K562 (cell line): ENCODE measurements around the gene STRA6. TPM values are rescaled to one million over a fixed set of nuclear protein-coding genes. Genes with fewer than 3 reads are reported as not detected.

Experiments
- ATAC-seq: fragments of 200-7000 bp; cut with Tn5 transposase; 3 replicates; pipeline ENCODE4 v1.9.1; 2020; ENCODE audit warnings: moderate library complexity
- BruUV-seq: library from RNA; stranded (reverse); fragments of 400-500 nt; replicated peaks from 2 replicates; lab custom pipeline; 2021; lab: Mats Ljungman, UMichigan
- CTCF ChIA-PET: fragments of 300-600 bp; formaldehyde crosslinking; extraction: SDS; loops from one replicate; lab custom pipeline; 2021; ENCODE audit warnings: low intra/inter-chr PET ratio; lab: Yijun Ruan, JAX
- POLR2A ChIA-PET: fragments of 300-600, 350-650 bp; sonication (Branson Sonifier 250); formaldehyde crosslinking; extraction: SDS; loops from one replicate; lab custom pipeline; 2021; ENCODE audit warnings: antibody characterized with exemption, inconsistent platforms; lab: Yijun Ruan, JAX
- DNase-seq, 4 experiments: peaks; one replicate each; pipeline versions ENCODE4 v3.0.0 to v3.0.0-alpha.2; 2011 to 2018; ENCODE audit warnings: low spot score in 3 of 4, mixed read lengths in 3 of 4; ENCODE audit errors: extremely low read depth in 1 of 4
- FAIRE-seq: peaks from 2 replicates; lab custom pipeline; 2011; peaks lifted over from hg19 to GRCh38; lab: Jason Lieb, UNC
- H2AFZ ChIP-seq: 2 replicates; pipeline ENCODE4 v1.6.0; 2011; ENCODE audit warnings: low read depth, low read length, control low read depth, inconsistent platforms
- H3K27ac ChIP-seq: fragments of 200-600 bp; 3 replicates; pipeline ENCODE4 v1.8.0; 2011; ENCODE audit warnings: low read depth, mild to moderate bottlenecking, control low read depth, inconsistent platforms, low read length, moderate library complexity, mixed read lengths; ENCODE audit errors: extremely low read depth
- H3K27me3 ChIP-seq, 2 experiments: fragments of 300-600 bp in 1 of 2; 2 replicates in 1 of 2; 3 replicates in 1 of 2; pipeline versions ENCODE4 v1.6.0 to v1.8.0; 2011; ENCODE audit warnings: inconsistent platforms in 2 of 2, low read length in 2 of 2, mild to moderate bottlenecking in 1 of 2, mixed read lengths in 1 of 2, moderate library complexity in 1 of 2; ENCODE audit not compliant: control insufficient read depth in 2 of 2, insufficient read depth in 2 of 2
- H3K36me3 ChIP-seq: fragments of 300-600 bp; 3 replicates; pipeline ENCODE4 v1.8.0; 2011; ENCODE audit warnings: mild to moderate bottlenecking, low read length, inconsistent platforms; ENCODE audit not compliant: control insufficient read depth, insufficient read depth
- H3K4me1 ChIP-seq, 2 experiments: fragments of 200-600 bp in 1 of 2; replicated peaks in 1 of 2; 2 replicates in 1 of 2; 3 replicates in 1 of 2; pipeline versions ENCODE4 v1.5.1 to v1.8.0; 2011; ENCODE audit warnings: inconsistent platforms in 2 of 2, low read length in 2 of 2, mild to moderate bottlenecking in 1 of 2, mixed read lengths in 1 of 2, moderate library complexity in 1 of 2; ENCODE audit not compliant: control insufficient read depth in 2 of 2, insufficient read depth in 2 of 2
- H3K4me2 ChIP-seq: 2 replicates; pipeline ENCODE4 v1.6.1; 2011; ENCODE audit warnings: low read length, control low read depth, inconsistent platforms, mixed read lengths; ENCODE audit not compliant: insufficient read depth
- H3K4me3 ChIP-seq: fragments of 200-600 bp; sonication (generic), shearing (Covaris generic); 2 replicates; pipeline ENCODE4 v1.5.1; 2016; ENCODE audit warnings: control low read depth, inconsistent platforms
- H3K79me2 ChIP-seq: fragments of 200-600 bp; 3 replicates; pipeline ENCODE4 v1.8.0; 2011; ENCODE audit warnings: low read length, inconsistent platforms; ENCODE audit not compliant: control insufficient read depth, insufficient read depth
- H3K9ac ChIP-seq, 2 experiments: 2 replicates each; pipeline versions ENCODE4 v1.6.0 to v1.6.1; 2011; ENCODE audit warnings: low read depth in 2 of 2, low read length in 2 of 2, control low read depth in 1 of 2, inconsistent platforms in 1 of 2, mild to moderate bottlenecking in 1 of 2, mixed read lengths in 1 of 2; ENCODE audit not compliant: insufficient read depth in 1 of 2
- H3K9me1 ChIP-seq: one replicate; pipeline ENCODE4 v1.6.0; 2011; ENCODE audit warnings: inconsistent platforms, mild to moderate bottlenecking, low read length, moderate library complexity; ENCODE audit not compliant: control insufficient read depth, insufficient read depth
- H3K9me3 ChIP-seq: replicated peaks from 2 replicates; pipeline ENCODE4 v1.5.1; 2011; ENCODE audit warnings: low read depth, low read length, inconsistent platforms; ENCODE audit not compliant: control insufficient read depth, insufficient read depth
- H4K20me1 ChIP-seq: replicated peaks from 2 replicates; pipeline ENCODE4 v1.6.1; 2011; ENCODE audit warnings: low read length, inconsistent platforms, mixed read lengths; ENCODE audit not compliant: control insufficient read depth, insufficient read depth
- CHCHD3 ChIP-seq: fragments of 250-450 bp; sonication (Bioruptor Pico); IDR thresholded peaks from 2 replicates; pipeline ENCODE4 v2.1.2; 2022; ENCODE audit warnings: mild to moderate bottlenecking
- COPS2 ChIP-seq: fragments of 450-650 bp; conservative IDR thresholded peaks from 2 replicates; pipeline ENCODE4 v1.6.1; 2016; ENCODE audit warnings: mild to moderate bottlenecking, moderate library complexity
- CTCF ChIP-seq, 3 experiments: IDR thresholded peaks in 2 of 3; conservative IDR thresholded peaks in 1 of 3; 2 replicates each; pipeline ENCODE4 v1.5.1; 2011 to 2012; ENCODE audit warnings: low read length in 3 of 3, mild to moderate bottlenecking in 3 of 3, control low read depth in 2 of 3, improper control_type of control experiment in 1 of 3, inconsistent platforms in 1 of 3, low read depth in 1 of 3, mixed read lengths in 1 of 3, moderate library complexity in 1 of 3; ENCODE audit not compliant: insufficient read depth in 2 of 3
- MCM7 ChIP-seq, 2 experiments: fragments of 450-650 bp; IDR thresholded peaks; 2 replicates each; pipeline ENCODE4 v1.6.1; 2016 to 2018
- RNF219 ChIP-seq: fragments of 250-450 bp; sonication (Bioruptor Pico); IDR thresholded peaks from 2 replicates; pipeline ENCODE4 v1.5.0; 2022; ENCODE audit warnings: mild to moderate bottlenecking
- SETDB1 ChIP-seq: IDR thresholded peaks from one replicate; pipeline ENCODE4 v1.6.1; 2012; ENCODE audit warnings: low read length, control low read depth, inconsistent platforms
- THRA ChIP-seq: fragments of 450-650 bp; IDR thresholded peaks from 2 replicates; pipeline ENCODE4 v1.6.1; 2017; ENCODE audit warnings: mild to moderate bottlenecking, moderate library complexity
- ZNF217 ChIP-seq: sonication (generic); formaldehyde crosslinking; IDR thresholded peaks from 2 replicates; pipeline ENCODE4 v1.8.0; 2022; ENCODE audit warnings: mild to moderate bottlenecking, missing genetic modification reagents
- ZNF561 ChIP-seq: fragments of 450-650 bp; formaldehyde crosslinking; conservative IDR thresholded peaks from 2 replicates; pipeline ENCODE4 v1.4.0; 2020; ENCODE audit warnings: mild to moderate bottlenecking, moderate library complexity
- ZNF785 ChIP-seq: fragments of 250-450 bp; sonication (Bioruptor Pico); IDR thresholded peaks from 2 replicates; pipeline ENCODE4 v1.4.0; 2020; ENCODE audit warnings: mild to moderate bottlenecking
- WGBS: fragments of 100-300 bp; shearing (Covaris generic); methylation state at CpG from one replicate; pipeline ENCODE4 v1.1.6; 2016; ENCODE audit warnings: low coverage, mixed read lengths; ENCODE audit not compliant: insufficient coverage; ENCODE audit errors: missing lambda C conversion rate; 5-methylcytosine and 5-hydroxymethylcytosine counted together
- in situ Hi-C: fragments of 300-500 bp; cut with MboI; formaldehyde crosslinking; loops from 4 replicates; pipeline ENCODE4 v1.15.0; 2018; ENCODE audit warnings: inconsistent platforms, mixed read lengths
- intact Hi-C: fragments of 100-400 bp; cut with micrococcal nuclease; formaldehyde crosslinking; loops from 2 replicates; pipeline ENCODE4 v1.14.2; 2022
- polyA plus RNA-seq, 8 experiments: library from polyadenylated mRNA; depleted of rRNA in 4 of 8; stranded (reverse) in 5 of 8; unstranded in 3 of 8; fragments of >200 nt; fragmentation: Nextera tagmentation in 2 of 8; fragmentation: Illumina TruSeq in 1 of 8; extraction: Ambion mirVana in 2 of 8; extraction: Trizol in 1 of 8; gene quantifications; 2 replicates each; pipeline versions ENCODE4 v1.2.1 to v1.2.3, GENCODE V29; 2011 to 2014; ENCODE audit warnings: inconsistent platforms in 1 of 8, missing spikeins in 1 of 8
- total RNA-seq, 7 experiments: library from RNA; depleted of rRNA in 6 of 7; stranded (reverse); fragments of >200 nt in 6 of 7; fragmentation: Illumina TruSeq in 2 of 7; extraction: Trizol in 2 of 7; gene quantifications; 2 replicates each; pipeline versions ENCODE4 v1.2.1 to v1.2.3, GENCODE V29; 2011 to 2021; ENCODE audit warnings: low replicate concordance in 1 of 7

STRA6 gene
- total and polyA plus RNA-seq, 9 of the 15 experiments (the other 6 are each of a cell fraction or from before 2014, with no cell fraction given): 0.04 to 2.0 (median 0.43) TPM; not detected in 2

- in situ Hi-C loops: no loop called here
- Histone ChIP-seq H3K79me2 (no peaks in the 10 kb centered on the region), H2AFZ (no peak overlapping the region), H3K9me3 (no peaks in the 10 kb centered on the region), H3K9me1 (no peaks in the 10 kb centered on the region), H3K36me3 (no peaks in the 10 kb centered on the region), H3K9ac (no peak overlapping the region), H4K20me1 (no peaks in the 10 kb centered on the region), H3K4me1 (peaks cover 0 to 4% of the 10 kb centered on the region in 2 experiments; a peak in 2 of 5 replicates), H3K27ac (no peak overlapping the region), H3K4me3 (no peak overlapping the region), H3K27me3 (peaks cover 13 to 55% of the 10 kb centered on the region in 2 experiments; a peak in 4 of 5 replicates), H3K4me2 (no peak overlapping the region)
- intact Hi-C loops: no loop called here
- no peak for TF ChIP-seq RNF219
- no peak for TF ChIP-seq CHCHD3 (CRISPR knock-in tag)
- no peak for TF ChIP-seq COPS2
- no peak for TF ChIP-seq THRA
- TF ChIP-seq SETDB1: no peak
- no peak for TF ChIP-seq ZNF785 (CRISPR knock-in tag)
- TF ChIP-seq MCM7 (IDR thresholded peaks at IDR 0.05): no peak
- no peak for TF ChIP-seq CTCF (IDR thresholded peaks at IDR 0.05 in 2 of 3, conservative IDR thresholded peaks at IDR 0.05 in 1 of 3; ENCODE audit: insufficient read depth in 2 of 3, low read depth in 1 of 3, low read length in 3 of 3)
- TF ChIP-seq ZNF217 (CRISPR knock-in tag): no peak
- TF ChIP-seq ZNF561: no peak
- no peak for ATAC-seq
- 0% methylated on average over 3 of the region's 3 CpGs for WGBS
- ChIA-PET POLR2A (no interaction called here), CTCF (interaction anchor here (0.6 kb wide), 1 partner anchor 302 kb away, joined by 3 read pairs; no protein-coding TSS in a partner anchor)
- DNase-seq: no peak
- FAIRE-seq: no peak
- no TSS peak for BruUV-seq
Measured at GRCh38 chr15:74168711-74169126, 33.9 kb downstream of the STRA6 start.
